Activated CD8-positive, alpha-beta memory T cell treated with anti-CD3 and anti-CD28 coated beads, Interleukin-2, amount 50 U/mL, for 1 hour (primary cell): ENCODE results near the gene NCLN.
"Not testable (repeated sequence)": the region's sequence is repeated elsewhere in the genome, so short reads cannot be mapped to it uniquely, and the experiment has no call there.

Experiments
- DNase-seq: peaks from one replicate; pipeline ENCODE4 v3.0.0-alpha.2; 2020; ENCODE audit errors: extremely low read depth

NCLN gene

DNA sequence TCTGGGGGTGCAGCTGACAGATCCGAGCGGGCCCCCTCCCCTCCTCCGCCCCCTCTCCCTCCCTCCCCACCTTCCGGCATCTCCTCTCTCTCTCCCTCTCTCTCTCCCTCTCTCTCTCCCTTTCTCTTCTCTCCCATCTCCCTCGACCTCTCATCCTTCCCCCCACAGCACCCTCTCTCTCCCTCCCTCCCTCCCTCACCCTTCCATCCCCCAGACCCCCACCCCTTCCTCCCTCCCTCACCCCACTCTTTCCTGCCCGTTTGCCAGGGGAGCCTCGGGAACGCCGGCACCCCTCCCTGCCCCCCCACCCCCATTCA is 39.4 kb downstream of the NCLN start:
- DNase-seq: no peak

DNA sequence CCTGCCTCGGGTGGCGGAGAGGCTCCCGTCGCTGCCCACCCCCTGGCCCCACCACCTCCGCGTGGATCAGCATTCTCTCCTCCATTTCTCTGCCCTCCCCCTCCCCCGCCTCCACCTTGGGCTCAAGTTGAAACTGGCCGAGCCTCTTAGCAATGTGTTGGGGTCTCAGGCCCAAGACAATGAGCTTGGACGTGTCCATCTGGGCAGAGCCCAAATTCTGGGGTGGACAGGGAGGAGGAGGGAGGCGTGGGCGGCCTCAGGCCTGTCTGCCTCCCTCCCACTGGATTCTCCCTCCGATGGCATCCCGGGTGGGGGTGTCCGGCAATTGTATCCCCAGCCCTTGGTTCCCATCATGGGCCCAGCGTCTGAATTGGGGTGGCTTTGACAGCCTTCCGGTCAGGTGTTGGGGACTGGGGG is 40.0 kb downstream of the NCLN start:
- DNase-seq: no peak

DNA sequence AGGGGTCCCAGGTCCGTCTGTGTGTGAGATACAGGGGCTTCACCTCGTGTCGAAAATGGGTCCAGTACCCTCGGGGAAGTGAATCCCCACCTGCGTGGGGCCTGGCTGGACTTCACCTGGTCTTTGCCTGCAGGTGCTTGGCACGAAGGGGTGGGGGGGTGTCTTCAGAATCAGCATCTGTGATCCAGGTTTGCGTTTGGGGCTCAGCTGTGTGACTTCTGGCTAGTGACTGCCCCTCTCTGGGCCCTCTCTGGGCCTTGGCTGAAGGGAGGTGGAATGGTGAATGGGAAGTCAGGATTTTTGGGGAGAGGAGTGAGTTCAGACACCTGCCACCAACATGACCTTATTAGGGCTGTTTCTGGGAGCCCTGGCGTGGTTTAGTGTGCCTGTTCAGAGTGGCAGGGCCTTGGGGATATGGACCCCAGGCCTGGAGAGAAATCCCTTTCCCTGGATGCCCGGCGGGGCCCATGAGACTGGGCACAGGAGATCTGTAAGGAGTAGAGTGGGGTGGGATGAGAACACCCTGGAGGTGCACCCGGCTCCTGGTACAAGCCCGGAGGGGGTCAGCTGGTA is 41.4 kb downstream of the NCLN start:
- no peak for DNase-seq

DNA sequence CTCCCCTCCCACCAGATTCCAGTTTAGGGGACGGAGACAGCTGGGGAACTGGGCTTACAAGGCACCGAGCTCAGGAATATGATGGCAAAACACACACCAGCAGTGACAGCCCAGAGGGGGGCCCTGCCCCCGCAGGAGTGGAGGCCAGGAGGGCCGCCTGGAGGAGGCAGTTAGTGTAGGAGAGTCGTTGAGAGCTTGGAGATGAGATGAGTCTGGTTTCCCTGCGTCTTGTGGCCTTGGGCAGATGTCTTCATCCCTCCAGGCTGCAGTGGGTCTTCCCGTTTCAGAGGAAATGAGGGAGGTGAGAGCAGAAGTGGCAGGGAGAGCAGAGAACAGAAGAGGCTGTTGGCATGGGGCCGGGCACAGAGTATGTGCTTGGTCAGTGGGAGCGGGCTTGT is 43.6 kb downstream of the NCLN start:
- no peak for DNase-seq

DNA sequence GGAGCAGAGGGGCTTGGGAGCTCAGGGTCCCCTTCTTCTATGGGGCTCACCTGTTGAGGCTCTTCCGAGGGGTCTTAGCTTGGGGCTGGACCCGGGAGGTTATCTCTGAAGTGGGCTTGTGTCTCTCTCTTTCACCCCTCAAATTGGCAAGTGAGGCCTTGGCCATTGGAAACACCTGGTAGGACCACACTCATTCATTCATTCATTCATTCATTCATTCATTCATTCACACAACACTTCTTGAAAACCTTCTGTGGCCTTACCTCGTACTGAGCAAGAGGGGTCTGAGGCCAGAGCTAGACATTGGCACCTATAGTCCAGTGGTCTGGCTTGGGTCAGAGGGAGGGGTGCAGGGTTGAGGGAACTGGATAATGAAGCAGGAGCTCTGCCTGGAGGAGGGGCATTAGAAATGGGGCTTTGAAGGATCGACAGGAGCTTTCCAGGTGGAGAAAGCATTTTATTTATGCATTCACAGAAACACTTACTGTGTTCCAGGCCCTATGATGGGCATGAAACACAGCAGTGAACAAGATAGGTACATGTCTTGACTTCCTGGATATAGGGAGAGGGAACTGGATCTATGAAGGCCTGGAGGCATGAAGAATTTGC is 44.3 kb downstream of the NCLN start:
- no peak for DNase-seq

DNA sequence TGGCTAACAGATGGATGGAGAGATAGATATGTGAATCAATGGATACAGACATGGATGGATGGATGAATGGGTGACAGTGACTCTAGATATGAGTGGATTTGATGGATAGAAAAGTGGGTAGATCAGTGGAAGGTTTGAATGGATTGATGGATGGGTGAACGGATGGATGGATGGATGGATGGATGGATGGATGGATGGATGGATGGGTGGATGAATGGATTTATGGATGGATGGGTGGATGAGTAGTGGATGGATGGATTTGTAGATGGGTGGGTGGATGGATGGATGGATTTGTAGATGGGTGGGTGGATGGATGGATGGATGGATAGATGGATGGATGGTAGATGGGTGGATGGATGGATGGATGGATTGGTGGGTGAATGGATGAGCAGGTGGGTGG is 45.6 kb downstream of the NCLN start:
- DNase-seq: no peak

DNA sequence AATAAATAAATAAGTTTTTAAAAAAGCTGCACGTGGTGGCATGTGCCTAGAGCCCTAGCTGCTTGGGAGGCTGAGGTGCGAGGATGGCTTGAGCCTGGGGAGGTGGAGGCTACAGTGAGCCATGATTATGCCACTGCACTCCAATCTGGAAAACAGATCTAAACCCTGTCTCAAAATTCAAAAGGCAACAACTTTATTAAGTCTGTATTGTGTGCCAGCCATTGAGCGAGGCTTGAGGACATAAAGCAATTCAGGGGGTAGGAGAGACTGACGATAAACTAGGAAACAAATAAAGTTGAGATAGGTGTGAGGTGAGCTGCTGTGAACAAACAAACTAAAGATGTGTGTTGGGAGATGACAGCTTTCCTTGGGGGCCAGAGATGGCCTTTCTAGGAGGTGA is 47.4 kb downstream of the NCLN start:
- no peak for DNase-seq

DNA sequence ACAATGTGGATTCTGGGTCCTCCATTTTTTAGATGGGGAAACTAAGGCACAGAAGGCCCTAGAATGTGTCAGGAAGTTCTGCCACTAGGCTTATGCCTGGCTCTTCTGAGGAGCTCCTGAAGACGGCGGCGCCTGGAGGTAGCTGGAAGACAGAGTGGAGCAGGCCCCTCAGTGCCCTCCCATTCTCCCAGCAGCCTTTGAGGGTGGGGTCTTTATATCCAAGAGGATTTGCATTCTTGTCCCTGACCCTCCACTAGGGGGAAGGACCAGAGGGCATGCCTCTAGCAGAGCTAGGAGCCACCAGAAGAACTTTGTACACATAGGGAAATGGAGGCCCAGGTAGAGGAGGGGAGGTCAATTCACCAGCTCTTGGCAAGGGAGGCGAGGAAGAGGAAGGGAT is 48.1 kb downstream of the NCLN start:
- no peak for DNase-seq

DNA sequence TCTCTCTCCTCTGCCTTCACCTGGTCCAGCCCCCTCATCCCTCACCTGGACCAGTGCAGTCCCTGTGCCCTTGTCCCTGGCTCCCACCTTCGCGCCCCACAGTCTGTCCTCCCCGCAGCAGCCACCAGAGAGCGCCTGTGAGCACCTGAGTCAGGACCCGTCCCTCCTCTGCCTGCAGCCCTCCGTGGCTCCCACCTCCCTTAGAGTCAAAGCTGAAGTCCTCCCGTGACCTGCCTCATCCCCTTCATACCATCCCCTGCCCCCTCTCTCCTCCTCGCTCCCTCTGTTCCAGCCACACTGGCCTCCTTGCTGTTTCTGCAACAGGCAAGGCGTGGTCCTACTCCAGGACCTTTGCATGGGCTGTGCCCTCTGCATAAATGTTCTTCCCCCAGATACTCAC is 49.1 kb downstream of the NCLN start:
- no peak for DNase-seq

DNA sequence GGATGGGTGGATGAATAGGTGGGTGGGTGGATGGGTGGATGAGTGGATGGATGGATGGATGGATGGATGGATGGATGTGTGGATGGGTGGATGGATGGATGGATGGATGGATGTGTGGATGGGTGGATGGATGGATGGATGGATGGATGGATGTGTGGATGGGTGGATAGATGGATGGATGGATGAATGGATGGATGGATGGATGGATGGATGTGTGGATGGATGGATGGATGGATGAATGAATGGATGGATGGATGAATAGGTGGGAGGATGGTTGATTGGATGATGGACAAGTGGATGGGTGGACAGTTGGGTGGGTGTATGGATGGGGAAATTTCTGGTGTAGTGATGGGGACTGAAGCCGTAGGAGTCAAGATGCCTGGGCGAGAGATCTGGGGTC is 49.9 kb downstream of the NCLN start:
- DNase-seq: not testable (repeated sequence)

DNA sequence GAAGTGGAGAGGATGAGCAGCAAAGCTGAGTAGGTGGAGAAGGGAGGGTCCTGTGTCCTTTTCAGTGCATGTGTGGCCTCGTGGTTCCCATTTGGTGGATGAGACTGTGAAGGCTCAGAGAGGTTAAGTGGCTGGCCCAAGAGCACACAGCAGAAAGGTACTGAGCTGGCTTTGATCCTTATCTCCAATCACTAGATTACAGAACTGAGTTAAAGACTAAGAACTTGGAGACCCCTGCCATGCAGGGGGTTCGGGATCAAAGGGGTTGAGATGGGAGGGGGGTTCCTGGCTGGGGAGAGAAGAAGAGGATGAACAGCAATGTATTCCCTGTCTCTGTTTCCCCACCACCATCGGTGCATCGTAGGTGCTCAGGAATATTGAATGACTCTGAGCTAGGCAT is 50.5 kb downstream of the NCLN start:
- DNase-seq: no peak

DNA sequence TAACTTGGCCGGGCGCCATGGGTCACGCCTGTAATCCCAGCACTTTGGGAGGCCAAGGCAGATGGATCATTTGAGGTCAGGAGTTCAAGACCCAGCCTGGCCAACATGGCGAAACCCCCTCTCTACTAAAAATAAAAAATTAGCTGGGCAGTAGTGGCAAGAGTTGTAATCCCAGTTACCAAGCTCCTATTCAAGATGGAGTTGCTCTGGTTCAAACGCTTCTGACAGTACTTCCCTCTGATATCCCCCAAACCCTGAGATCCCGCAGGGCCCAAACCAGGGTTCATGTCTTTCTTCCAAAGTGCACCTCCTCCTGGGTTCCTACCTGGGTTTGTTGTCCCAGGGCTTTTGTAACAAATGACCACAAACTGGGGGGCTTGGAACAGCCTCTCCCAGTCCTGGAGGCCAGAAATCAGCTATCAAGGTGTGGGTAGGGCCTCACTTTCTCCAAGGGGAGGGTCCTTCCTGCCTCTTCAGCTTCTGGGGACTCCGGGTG is 52.4 kb downstream of the NCLN start:
- DNase-seq: no peak

DNA sequence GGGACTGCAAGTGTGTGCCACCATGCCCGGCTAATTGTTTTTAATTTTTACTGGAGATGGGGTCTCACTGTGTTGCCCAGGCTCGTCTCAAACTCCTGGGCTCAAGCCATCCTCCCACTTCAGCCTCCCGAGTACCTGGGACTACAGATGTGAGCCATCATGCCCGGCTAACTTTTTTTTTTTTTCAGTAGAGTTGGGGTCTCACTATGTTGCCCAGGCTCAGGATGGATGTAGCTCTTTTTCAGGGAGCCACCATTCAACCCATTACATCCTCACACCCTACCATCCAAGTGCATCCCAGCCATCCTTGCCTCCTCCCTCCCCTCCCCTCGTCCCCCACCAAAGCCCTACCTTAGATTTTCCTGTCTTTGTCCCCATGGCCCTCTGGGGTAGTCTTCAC is 53.6 kb downstream of the NCLN start:
- DNase-seq: no peak

DNA sequence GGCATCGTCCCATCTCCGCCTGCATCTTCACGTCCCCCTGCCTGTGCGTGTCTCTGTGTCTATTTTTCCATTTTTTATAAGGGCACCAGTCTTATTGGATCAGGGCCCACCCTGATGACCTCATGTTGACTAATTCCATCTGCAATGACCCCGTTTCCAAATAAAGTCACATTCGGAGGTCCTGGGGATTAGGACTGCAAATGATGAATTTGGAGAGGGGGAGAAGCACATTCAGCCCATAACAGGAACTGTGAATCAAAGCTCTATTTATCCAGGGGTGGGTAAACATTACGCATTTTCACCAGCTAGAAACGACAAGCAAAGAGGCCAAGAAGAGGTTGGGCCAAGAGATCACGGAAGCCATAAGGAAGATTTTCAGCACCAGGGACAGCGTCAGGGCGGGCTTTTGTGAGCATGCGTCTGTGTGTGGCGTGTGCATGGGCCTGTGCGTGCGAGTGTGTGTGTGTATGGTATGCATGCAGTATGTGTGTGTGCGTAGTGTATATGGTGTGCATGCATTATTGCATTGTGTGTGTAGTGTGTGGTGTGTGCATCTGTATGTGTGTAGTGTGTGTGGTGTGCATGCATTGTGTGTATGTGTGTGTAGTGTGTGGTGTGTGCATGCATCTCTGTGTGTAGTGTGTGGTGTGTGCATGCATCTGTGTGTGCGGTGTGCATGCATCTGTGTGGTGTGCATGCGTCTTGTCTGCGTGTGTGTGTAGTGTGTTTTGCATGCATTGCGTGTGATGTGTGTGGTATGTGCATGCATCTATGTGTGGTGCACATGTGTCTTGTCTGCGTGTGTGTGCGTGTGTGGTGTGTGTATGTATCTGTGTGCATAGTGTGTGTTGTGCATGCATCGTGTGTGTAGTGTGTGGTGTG is 58.3 kb downstream of the NCLN start:
- no peak for DNase-seq

DNA sequence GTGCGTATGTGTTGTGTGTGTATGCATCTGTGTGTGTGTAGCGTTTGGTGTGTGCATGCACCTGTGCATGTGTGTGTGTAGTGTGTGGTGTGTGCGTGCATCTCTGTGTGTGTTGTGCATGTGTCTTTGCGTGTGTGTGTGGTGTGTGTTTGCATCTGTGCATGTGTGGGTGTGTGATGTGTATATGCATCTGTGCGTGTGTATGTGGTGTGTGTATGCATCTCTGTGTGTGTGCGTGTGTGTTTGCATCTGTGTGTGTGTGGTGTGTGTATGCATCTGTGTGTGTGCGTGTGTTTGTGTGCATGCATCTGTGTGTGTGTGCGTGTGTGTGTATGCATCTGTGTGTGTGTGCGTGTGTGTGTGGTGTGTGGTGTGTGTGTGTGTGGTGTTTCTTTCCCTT is 59.3 kb downstream of the NCLN start:
- DNase-seq: no peak

DNA sequence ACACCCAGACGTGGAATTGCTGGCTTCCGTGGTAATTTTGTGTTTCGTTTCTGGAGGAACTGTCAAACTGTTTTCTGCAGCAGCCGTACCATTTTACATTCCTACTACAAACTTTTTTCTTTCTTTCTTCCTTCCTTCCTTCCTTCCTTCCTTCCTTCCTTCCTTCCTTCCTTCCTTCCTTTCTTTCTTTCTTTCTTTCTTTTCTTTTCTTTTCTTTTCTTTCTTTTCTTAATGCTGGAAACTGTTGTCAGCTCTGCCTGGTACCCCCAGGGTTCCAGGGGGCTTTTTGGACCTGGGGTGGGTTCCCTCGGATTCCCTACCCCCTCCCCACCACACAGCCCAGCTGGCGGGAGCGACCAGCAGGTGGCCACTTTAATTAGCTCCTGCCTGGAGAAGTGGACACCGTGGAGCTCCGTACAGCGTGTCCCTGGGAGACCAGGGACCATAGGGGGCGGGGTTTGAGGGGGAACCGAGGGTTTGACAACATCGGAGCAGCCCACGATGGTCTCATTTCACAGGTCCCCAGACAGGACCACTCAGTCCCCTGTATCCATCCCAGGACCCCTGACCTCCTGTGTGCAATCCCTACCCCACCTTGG is 63.1 kb downstream of the NCLN start:
- no peak for DNase-seq

DNA sequence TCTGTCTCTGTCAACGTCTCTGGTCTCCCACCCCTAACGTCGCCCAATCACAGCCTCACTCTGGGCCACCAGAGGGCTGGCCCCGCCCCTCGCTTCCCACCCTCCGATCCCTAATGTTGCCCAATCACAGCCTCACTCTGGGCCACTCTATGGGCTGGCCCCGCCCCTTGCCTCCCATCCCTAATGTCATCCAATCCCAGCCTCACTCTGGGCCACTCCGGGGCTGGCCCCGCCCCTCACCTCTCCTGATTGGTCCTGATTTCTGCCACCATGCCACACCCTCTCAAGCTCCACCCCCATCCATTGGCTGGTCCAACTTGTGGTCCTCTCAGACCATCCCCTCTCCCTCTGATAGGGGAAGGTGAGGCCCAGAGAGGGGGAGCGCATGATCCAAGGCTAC is 63.7 kb downstream of the NCLN start:
- DNase-seq: no peak

DNA sequence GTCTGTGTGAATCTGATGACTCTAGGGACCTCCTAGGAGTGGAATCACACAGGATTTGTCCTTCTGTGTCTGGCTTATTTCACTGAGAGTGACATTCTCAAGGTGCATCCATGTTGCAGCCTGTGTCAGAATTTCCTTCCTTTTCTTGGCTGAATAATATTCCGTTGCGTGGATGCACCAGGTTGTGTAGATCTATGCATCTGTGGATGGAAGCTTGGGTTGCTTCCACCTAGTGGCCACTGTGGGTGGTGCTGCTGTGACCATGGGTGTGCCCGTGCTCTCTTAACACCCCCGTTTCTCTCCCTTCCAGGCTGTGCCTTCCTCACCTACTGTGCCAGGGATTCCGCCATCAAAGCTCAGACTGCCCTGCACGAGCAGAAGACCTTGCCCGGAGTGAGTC is 64.9 kb downstream of the NCLN start:
- no peak for DNase-seq

DNA sequence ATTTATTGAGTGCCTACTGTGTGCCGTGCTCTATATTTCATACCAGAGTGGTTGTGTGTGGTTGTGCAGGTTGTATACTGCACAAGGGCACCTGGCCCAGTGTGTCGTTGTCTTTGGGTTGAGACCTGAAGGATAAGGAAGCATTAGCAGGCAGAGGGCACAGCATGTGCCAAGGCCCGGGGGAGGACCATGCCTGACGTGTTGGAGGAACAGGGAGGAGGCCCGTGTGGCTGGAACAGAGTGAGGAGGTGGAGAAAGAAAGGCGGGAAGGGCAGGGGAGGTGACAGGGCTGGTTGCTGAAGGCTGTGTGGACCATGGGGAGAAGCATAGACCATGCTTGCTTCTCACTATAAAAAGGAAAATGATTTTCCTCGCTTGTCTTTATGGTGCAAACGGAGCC is 65.5 kb downstream of the NCLN start:
- no peak for DNase-seq

DNA sequence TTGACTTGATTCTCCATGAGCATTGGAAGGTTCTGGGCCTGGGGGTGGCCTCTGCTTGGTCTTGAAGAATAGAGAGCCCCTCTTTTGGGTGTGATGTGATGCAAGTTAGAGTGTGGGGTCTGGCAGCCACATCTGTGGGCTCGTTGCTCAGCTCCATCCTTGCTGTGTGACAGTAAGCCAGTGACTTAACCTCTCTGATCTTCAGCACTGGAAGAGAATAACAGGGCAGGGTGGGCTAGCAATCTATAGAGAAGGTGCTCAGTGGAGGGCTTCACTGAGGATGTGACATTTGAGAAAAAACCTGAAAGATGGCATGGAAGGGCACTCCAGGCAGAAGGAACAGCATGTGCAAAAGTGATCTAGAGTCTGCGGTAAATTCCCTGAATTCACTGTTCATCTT is 66.9 kb downstream of the NCLN start:
- DNase-seq: no peak

DNA sequence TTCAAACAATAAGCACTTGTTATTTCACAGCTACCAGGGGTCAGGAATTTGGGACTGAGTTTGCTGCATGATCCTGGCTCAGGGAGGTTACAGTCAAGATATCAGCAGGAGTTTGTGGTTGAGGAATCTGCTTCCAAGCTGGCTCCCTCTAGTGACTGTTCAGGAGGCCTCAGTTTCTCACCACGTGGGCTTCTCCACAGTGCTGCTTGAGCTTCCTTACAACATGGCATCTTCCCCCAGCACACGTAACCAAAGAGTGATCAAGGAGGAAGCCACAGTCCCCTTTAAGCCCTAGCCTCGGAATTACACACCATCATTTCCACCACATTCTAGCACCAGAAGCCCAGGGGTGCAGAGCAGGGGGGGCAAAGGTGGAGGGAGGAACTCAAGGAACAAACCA is 67.5 kb downstream of the NCLN start:
- no peak for DNase-seq

DNA sequence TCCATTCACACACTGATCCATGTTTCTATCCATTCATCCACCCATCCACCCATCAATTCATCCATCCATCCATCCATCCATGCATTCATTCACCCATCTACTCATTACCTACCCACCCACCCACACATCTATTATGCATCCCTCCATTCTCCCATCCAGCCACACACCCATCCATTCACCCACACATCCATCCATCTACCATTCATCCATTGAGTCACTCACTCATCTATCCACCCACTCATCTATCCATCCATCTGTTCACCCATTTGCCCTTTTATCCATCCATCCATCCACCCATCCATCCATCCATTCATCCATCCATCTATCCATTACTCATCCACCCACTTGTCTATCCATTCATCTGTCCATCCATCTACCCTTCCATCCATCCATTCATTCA is 68.8 kb downstream of the NCLN start:
- no peak for DNase-seq

DNA sequence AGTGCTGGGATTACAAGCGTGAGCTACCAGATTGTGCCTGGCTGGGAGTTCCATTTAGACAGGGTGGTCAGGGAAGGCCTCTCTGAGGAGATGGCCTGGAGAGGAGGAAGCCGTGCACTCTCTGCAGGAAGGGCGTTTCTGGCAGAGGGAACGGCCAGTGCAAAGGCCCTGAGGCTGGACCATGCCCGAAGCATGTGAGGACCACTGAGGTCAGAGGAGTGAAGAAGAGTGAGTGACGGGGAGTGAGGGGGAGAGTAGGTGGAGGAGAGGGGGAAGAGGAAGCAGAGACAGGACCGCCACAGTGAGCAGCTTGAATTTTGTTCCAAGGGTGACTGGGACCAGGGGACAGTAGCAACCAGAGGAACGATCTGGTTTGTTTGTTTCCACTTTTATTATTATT is 71.3 kb downstream of the NCLN start:
- no peak for DNase-seq
